Stimulated activated CD8-positive, alpha-beta memory T cell treated with anti-CD3 and anti-CD28 coated beads, Interleukin-7, amount 100 ng/mL, for 48 hours (primary cell): ENCODE measurements around the gene C1orf232.

Source experiments
- DNase-seq, 2 donors: peaks; one replicate each; pipeline ENCODE4 v3.0.0-alpha.2; 2020; ENCODE audit warnings: low read depth in 1 of 2; ENCODE audit errors: extremely low read depth in 1 of 2

C1orf232 gene

GRCh38 chr1:26168410-26169197, at the start of gene C1orf232:
TSS of gene C1orf232 (minus strand) at chr1:26168963. CDS start at chr1:26168499, 464 bp downstream.
- no peak for DNase-seq

- DNase-seq, result no peak
Measured at GRCh38 chr1:26215246-26215645, 46.5 kb upstream of the C1orf232 start.

GRCh38 chr1:26213335-26213905, 44.7 kb upstream of the C1orf232 start:
- DNase-seq, result no peak

- no peak for DNase-seq
Measured at GRCh38 chr1:26212726-26213125, 44.0 kb upstream of the C1orf232 start.

- DNase-seq, result no peak
Measured at GRCh38 chr1:26210147-26210870, 41.5 kb upstream of the C1orf232 start.

GRCh38 chr1:26203642-26204318, 35.0 kb upstream of the C1orf232 start:
- no peak for DNase-seq

- DNase-seq, result no peak
Measured at GRCh38 chr1:26200413-26200812, 31.6 kb upstream of the C1orf232 start.

- no peak for DNase-seq
Measured at GRCh38 chr1:26197813-26198212, 29.1 kb upstream of the C1orf232 start.

- no peak for DNase-seq
Measured at GRCh38 chr1:26197301-26197700, 28.5 kb upstream of the C1orf232 start.

GRCh38 chr1:26195805-26196204, 27.0 kb upstream of the C1orf232 start:
- DNase-seq, result no peak

- no peak for DNase-seq
Measured at GRCh38 chr1:26191739-26192138, 23.0 kb upstream of the C1orf232 start.

GRCh38 chr1:26190373-26190987, 21.7 kb upstream of the C1orf232 start, which contains the start of gene CATSPER4:
TSS of gene CATSPER4 (plus strand) at chr1:26190602. CDS start at chr1:26190628, 26 bp downstream.
- DNase-seq, result no peak

GRCh38 chr1:26189751-26190275, 21.1 kb upstream of the C1orf232 start:
- no peak for DNase-seq

GRCh38 chr1:26189331-26189730, 20.6 kb upstream of the C1orf232 start:
- DNase-seq, result no peak

- DNase-seq, result no peak
Measured at GRCh38 chr1:26188477-26188876, 19.7 kb upstream of the C1orf232 start.

- no peak for DNase-seq
Measured at GRCh38 chr1:26187882-26188281, 19.1 kb upstream of the C1orf232 start.

GRCh38 chr1:26184883-26185282, 16.1 kb upstream of the C1orf232 start:
- no peak for DNase-seq

- DNase-seq, result no peak
Measured at GRCh38 chr1:26184086-26184485, 15.3 kb upstream of the C1orf232 start.

GRCh38 chr1:26182383-26182696, 13.6 kb upstream of the C1orf232 start:
- DNase-seq, result no peak

- DNase-seq, result no peak
Measured at GRCh38 chr1:26181586-26182382, 13.0 kb upstream of the C1orf232 start.
